Activated CD4-positive, alpha-beta T cell treated with anti-CD3 and anti-CD28 coated beads for 48 hours (primary cell): ENCODE results near the gene CFAP70.

Source experiments
- DNase-seq: peaks from one replicate; pipeline ENCODE4 v3.0.0-alpha.2; 2020

Gene CFAP70

GRCh38 chr10:73251683-73252444 lies 106.8 kb downstream of the CFAP70 start:
- peak; percentile 52 for DNase-seq

GRCh38 chr10:73248259-73248724 lies 110.4 kb downstream of the CFAP70 start:
- DNase-seq: no peak

- DNase-seq: no peak
Measured at GRCh38 chr10:73247509-73248258, 111.0 kb downstream of the CFAP70 start.

GRCh38 chr10:73246646-73247508 lies 111.8 kb downstream of the CFAP70 start, which contains the start of gene DNAJC9:
Gene DNAJC9, minus strand, starts transcription at chr10:73247255. Its CDS starts 66 bp downstream, at chr10:73247189.
- DNase-seq: peak; percentile 99

GRCh38 chr10:73246322-73246645 lies 112.4 kb downstream of the CFAP70 start:
- no peak for DNase-seq

- DNase-seq: no peak
Measured at GRCh38 chr10:73244866-73245477, 113.7 kb downstream of the CFAP70 start.

GRCh38 chr10:73239908-73240307 lies 118.8 kb downstream of the CFAP70 start:
- DNase-seq: no peak

- no peak for DNase-seq
Measured at GRCh38 chr10:73238990-73239566, 119.6 kb downstream of the CFAP70 start.

- DNase-seq: no peak
Measured at GRCh38 chr10:73234695-73235094, 124.0 kb downstream of the CFAP70 start.

GRCh38 chr10:73233883-73234282 lies 124.8 kb downstream of the CFAP70 start:
- DNase-seq: no peak

- DNase-seq: no peak
Measured at GRCh38 chr10:73232887-73233286, 125.8 kb downstream of the CFAP70 start.

GRCh38 chr10:73229567-73229966 lies 129.1 kb downstream of the CFAP70 start:
- DNase-seq: no peak

- no peak for DNase-seq
Measured at GRCh38 chr10:73228247-73228646, 130.4 kb downstream of the CFAP70 start.

GRCh38 chr10:73226663-73227062 lies 132.0 kb downstream of the CFAP70 start:
- no peak for DNase-seq

GRCh38 chr10:73225518-73225917 lies 133.1 kb downstream of the CFAP70 start:
- DNase-seq: no peak

GRCh38 chr10:73220989-73221388 lies 137.7 kb downstream of the CFAP70 start:
- no peak for DNase-seq

- DNase-seq: no peak
Measured at GRCh38 chr10:73219384-73219783, 139.3 kb downstream of the CFAP70 start.

- DNase-seq: no peak
Measured at GRCh38 chr10:73218431-73219191, 140.1 kb downstream of the CFAP70 start.

- DNase-seq: no peak
Measured at GRCh38 chr10:73217628-73218027, 141.0 kb downstream of the CFAP70 start.

- DNase-seq: no peak
Measured at GRCh38 chr10:73215749-73216148, 142.9 kb downstream of the CFAP70 start.

GRCh38 chr10:73211106-73211811 lies 147.4 kb downstream of the CFAP70 start:
- DNase-seq: no peak
